ENCODE results near the gene ZNF133. TPM values are rescaled to one million over a fixed set of nuclear protein-coding genes. Genes with fewer than 3 reads are reported as not detected.

The ZNF133 gene
- total and polyA plus RNA-seq, 2 experiments from 2014 or later = 9.4 to 15.1 TPM

GRCh38 chr20:18359854-18360253 lies 71.5 kb downstream of the ZNF133 start (continued):
- TF ChIP-seq ZNF462 (CRISPR knock-in tag; IDR thresholded peaks at IDR 0.05) (no peak), EZH2 (IDR thresholded peaks at IDR 0.05; ENCODE audit: low read depth, unreplicated experiment) (no peak), REST (IDR thresholded peaks at IDR 0.05; ENCODE audit: unreplicated experiment) (no peak), POLR2AphosphoS5 (IDR thresholded peaks at IDR 0.05; ENCODE audit: low read depth) (no peak)

- Histone ChIP-seq H3K9me2 (ENCODE audit: insufficient read depth) (peaks cover 10% of the 10 kb centered on the region; the same call in 1 of the 2 replicates), H2AFZ (no peak overlapping the region), H3F3A (replicated peaks; ENCODE audit: low read depth) (no peaks in the 10 kb centered on the region), H4K20me1 (replicated peaks; ENCODE audit: insufficient read depth) (no peaks in the 10 kb centered on the region), H3K36me3 (ENCODE audit: insufficient read depth) (no peaks in the 10 kb centered on the region), H3K4me1 (ENCODE audit: insufficient read depth) (no peaks in the 10 kb centered on the region), H3K4me2 (no peak overlapping the region), H3K4me3 (no peak overlapping the region), H3K79me2 (replicated peaks; ENCODE audit: insufficient read depth) (no peaks in the 10 kb centered on the region), H3K27ac (ENCODE audit: low read depth) (no peak overlapping the region), H3K27me3 (ENCODE audit: insufficient read depth) (no peaks in the 10 kb centered on the region)
- Mint-ChIP-seq H3K4me3 (no peak overlapping the region), H3K27ac (no peak overlapping the region), H3K36me3 (ENCODE audit: low read depth) (no peaks in the 10 kb centered on the region), H3K9me3 (peaks cover 2% of the 10 kb centered on the region; the same call in 1 of the 3 replicates), H3K27me3 (ENCODE audit: insufficient read depth, low read depth, poor library complexity) (peaks cover 6% of the 10 kb centered on the region), H3K4me1 (peaks cover 3% of the 10 kb centered on the region; the same call in 1 of the 3 replicates)
- DNase-seq (ENCODE audit: low spot score) (no peak), ATAC-seq (peak; percentile 55; the same call in 2 of the 3 replicates)
- TF ChIP-seq JUNB (IDR thresholded peaks at IDR 0.05; ENCODE audit: unreplicated experiment) = no peak
- TF ChIP-seq ZNF114 (CRISPR knock-in tag; IDR thresholded peaks at IDR 0.05) = no peak
- TF ChIP-seq POLR2AphosphoS5 (IDR thresholded peaks at IDR 0.05; ENCODE audit: low read depth) = no peak
- TF ChIP-seq ETS1 (IDR thresholded peaks at IDR 0.05) = no peak
- TF ChIP-seq EZH2phosphoT487 (IDR thresholded peaks at IDR 0.05; ENCODE audit: unreplicated experiment) = no peak
- no peak for TF ChIP-seq REST (IDR thresholded peaks at IDR 0.05; ENCODE audit: unreplicated experiment)
- no peak for TF ChIP-seq NANOG (IDR thresholded peaks at IDR 0.05; ENCODE audit: borderline replicate concordance)
- TF ChIP-seq EZH2 (IDR thresholded peaks at IDR 0.05; ENCODE audit: low read depth, unreplicated experiment) = no peak
Observed at GRCh38 chr20:18360635-18361034, 72.3 kb downstream of the ZNF133 start.

Measured in GM23338 (cell line).